B cell (primary cell): ENCODE data around the gene BICRAL. TPM values are rescaled to one million over a fixed set of nuclear protein-coding genes. Genes with fewer than 3 reads are reported as not detected.

Experiments
- ATAC-seq: fragments of 200-7000 bp; cut with Tn5 transposase; one replicate; pipeline ENCODE4 v1.10.0; 2021; ENCODE audit warnings: low read depth, mild to moderate bottlenecking, moderate number of reproducible peaks, moderate library complexity
- CTCF ChIA-PET: fragments of 350-600 bp; sonication (Branson Sonifier 250); formaldehyde crosslinking; loops from one replicate; lab custom pipeline; 2021; ENCODE audit warnings: antibody characterized with exemption, inconsistent platforms; lab: Charles Lee
- POLR2A ChIA-PET: fragments of 350-600 bp; sonication (Branson Sonifier 250); formaldehyde crosslinking; loops from one replicate; lab custom pipeline; 2021; ENCODE audit warnings: antibody characterized with exemption; lab: Charles Lee
- DNase-seq: peaks from one replicate; pipeline ENCODE4 v3.0.0; 2013
- H2AFZ ChIP-seq: 2 replicates; pipeline ENCODE4 v1.6.1; 2012; ENCODE audit warnings: mild to moderate bottlenecking, low read depth, low read length; ENCODE audit not compliant: insufficient read depth, poor library complexity, severe bottlenecking
- H3K27ac ChIP-seq, 2 donors: 1 replicate in 1 of 2; 2 replicates in 1 of 2; pipeline ENCODE4 v1.5.1; 2012 to 2013; ENCODE audit warnings: low read length in 2 of 2, mild to moderate bottlenecking in 2 of 2, moderate library complexity in 1 of 2
- H3K27me3 ChIP-seq, 4 experiments: fragments of 200-600 bp in 1 of 4; sonication (generic) in 1 of 4; replicated peaks in 1 of 4; 1 replicate in 2 of 4; 2 replicates in 2 of 4; pipeline versions ENCODE4 v1.6.1 to v1.7.0; 2013 to 2016; ENCODE audit warnings: low read length in 3 of 4, mild to moderate bottlenecking in 2 of 4, mixed read lengths in 1 of 4, moderate library complexity in 1 of 4; ENCODE audit not compliant: insufficient read depth in 4 of 4, control insufficient read depth in 3 of 4; ENCODE audit errors: control extremely low read depth in 1 of 4
- H3K36me3 ChIP-seq, 2 experiments: replicated peaks in 1 of 2; 1 replicate in 1 of 2; 2 replicates in 1 of 2; pipeline versions ENCODE4 v1.6.1 to v1.7.1; 2013; ENCODE audit warnings: low read length in 1 of 2; ENCODE audit not compliant: insufficient read depth in 2 of 2, control insufficient read depth in 1 of 2; ENCODE audit errors: control extremely low read depth in 1 of 2, extremely low read depth in 1 of 2
- H3K4me1 ChIP-seq, 2 donors: fragments of 200-600 bp in 1 of 2; sonication (generic) in 1 of 2; 1 replicate in 1 of 2; 2 replicates in 1 of 2; pipeline versions ENCODE4 v1.5.1 to v1.6.1; 2013 to 2017; ENCODE audit warnings: low read length in 2 of 2; ENCODE audit not compliant: control insufficient read depth in 2 of 2, insufficient read depth in 2 of 2
- H3K4me2 ChIP-seq: replicated peaks from 2 replicates; pipeline ENCODE3; 2012; ENCODE audit warnings: mild to moderate bottlenecking, low read depth, low read length; ENCODE audit not compliant: poor library complexity, severe bottlenecking
- H3K4me3 ChIP-seq, 5 experiments: fragments of 200-600 bp in 1 of 5; sonication (generic) in 1 of 5; 1 replicate in 3 of 5; 2 replicates in 2 of 5; pipeline versions ENCODE4 v1.5.1 to v1.7.0; 2011 to 2016; ENCODE audit warnings: low read length in 4 of 5, mild to moderate bottlenecking in 4 of 5, low read depth in 2 of 5, control low read depth in 1 of 5, moderate library complexity in 1 of 5; ENCODE audit not compliant: insufficient read depth in 1 of 5; ENCODE audit errors: control extremely low read depth in 1 of 5, extremely low read depth in 1 of 5
- H3K79me2 ChIP-seq: fragments of 200-600 bp; sonication (generic); one replicate; pipeline ENCODE4 v1.6.0; 2016; ENCODE audit warnings: low read length; ENCODE audit not compliant: control insufficient read depth, insufficient read depth
- H3K9ac ChIP-seq: fragments of 200-600 bp; sonication (generic); 2 replicates; pipeline ENCODE4 v1.6.1; 2017; ENCODE audit warnings: mild to moderate bottlenecking, low read length, moderate library complexity
- H3K9me3 ChIP-seq, 3 donors: one replicate each; pipeline versions ENCODE4 v1.6.1 to v1.7.1; 2013; ENCODE audit warnings: low read length in 2 of 3; ENCODE audit not compliant: control insufficient read depth in 2 of 3, insufficient read depth in 1 of 3; ENCODE audit errors: control extremely low read depth in 1 of 3
- H4K20me1 ChIP-seq: 2 replicates; pipeline ENCODE4 v1.6.0; 2012; ENCODE audit warnings: mild to moderate bottlenecking, low read length; ENCODE audit not compliant: insufficient read depth, control insufficient read depth, poor library complexity, severe bottlenecking
- H3K27ac Mint-ChIP-seq: one replicate; pipeline ENCODE4 v1.8.0; 2021; ENCODE audit warnings: mixed read lengths
- H3K27me3 Mint-ChIP-seq: one replicate; pipeline ENCODE4 v1.8.0; 2021; ENCODE audit warnings: mixed read lengths
- H3K4me1 Mint-ChIP-seq: one replicate; pipeline ENCODE4 v1.8.0; 2021; ENCODE audit warnings: mixed read lengths
- H3K4me3 Mint-ChIP-seq: one replicate; pipeline ENCODE4 v1.8.0; 2021; ENCODE audit warnings: mixed read lengths
- H3K9me3 Mint-ChIP-seq: one replicate; pipeline ENCODE4 v1.8.0; 2022; ENCODE audit warnings: mixed read lengths; ENCODE audit not compliant: insufficient read depth
- EZH2 ChIP-seq: IDR thresholded peaks from 2 replicates; pipeline ENCODE4 v1.6.1; 2012; ENCODE audit warnings: borderline replicate concordance, low read depth, mild to moderate bottlenecking, moderate library complexity, low read length; ENCODE audit not compliant: insufficient read depth, poor library complexity, severe bottlenecking
- WGBS: methylation state at CpG from one replicate; pipeline ENCODE4 v1.1.5; 2013; ENCODE audit warnings: missing lambda C conversion rate; ENCODE audit not compliant: insufficient coverage; 5-methylcytosine and 5-hydroxymethylcytosine counted together
- intact Hi-C: fragments of 100-400 bp; cut with micrococcal nuclease; formaldehyde crosslinking; loops from one replicate; pipeline ENCODE4 v1.10.0; 2022
- polyA plus RNA-seq: library from polyadenylated mRNA; depleted of rRNA; stranded (reverse); fragments of >200 nt; gene quantifications from 2 replicates; pipeline ENCODE4 v1.2.3, GENCODE V29; 2012
- total RNA-seq, 2 donors: library from RNA; stranded (reverse); fragments of 120-200 nt in 1 of 2; gene quantifications; 1 replicate in 1 of 2; 2 replicates in 1 of 2; pipeline versions ENCODE4 v1.2.3 to v1.2.4, GENCODE V29; 2013 to 2022
- TF ChIP-seq, protein P1 (sequence below): fragments of 200-600 bp; IDR thresholded peaks from one replicate; pipeline ENCODE4 v1.8.0; 2022; ENCODE audit warnings: antibody characterized with exemption, mild to moderate bottlenecking

BICRAL gene
- total and polyA plus RNA-seq, 2 donors (not counting 1 experiment from before 2014, with no cell fraction given): 17.5 to 34.1 TPM

DNA sequence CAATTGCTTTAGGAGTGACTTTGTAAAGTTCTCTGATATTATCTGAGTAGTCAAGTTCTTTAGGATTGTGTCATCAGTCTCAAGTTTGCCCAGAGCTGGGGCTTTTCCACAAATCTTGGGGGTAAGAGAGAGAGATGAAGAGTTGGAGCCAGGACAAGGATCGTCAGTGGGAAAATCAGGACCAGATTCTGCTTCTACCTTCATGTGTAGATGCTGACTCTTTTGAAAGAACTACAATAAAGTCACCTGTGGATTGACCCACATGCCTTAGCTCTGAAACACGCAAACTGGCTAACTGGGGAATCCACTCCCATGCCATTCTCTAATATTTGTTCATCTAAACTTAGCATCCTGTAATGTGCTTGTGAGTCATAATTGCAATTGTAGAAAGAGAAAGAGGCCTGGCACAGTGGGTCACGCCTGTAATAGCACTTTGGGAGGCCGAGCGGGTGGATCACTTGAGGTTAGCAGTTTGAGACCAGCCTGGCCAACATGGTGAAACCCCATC, 15.6 kb upstream of the BICRAL start:
- intact Hi-C loops: no loop called here
- TF ChIP-seq EZH2: no peak
- TF ChIP-seq, protein P1, sequence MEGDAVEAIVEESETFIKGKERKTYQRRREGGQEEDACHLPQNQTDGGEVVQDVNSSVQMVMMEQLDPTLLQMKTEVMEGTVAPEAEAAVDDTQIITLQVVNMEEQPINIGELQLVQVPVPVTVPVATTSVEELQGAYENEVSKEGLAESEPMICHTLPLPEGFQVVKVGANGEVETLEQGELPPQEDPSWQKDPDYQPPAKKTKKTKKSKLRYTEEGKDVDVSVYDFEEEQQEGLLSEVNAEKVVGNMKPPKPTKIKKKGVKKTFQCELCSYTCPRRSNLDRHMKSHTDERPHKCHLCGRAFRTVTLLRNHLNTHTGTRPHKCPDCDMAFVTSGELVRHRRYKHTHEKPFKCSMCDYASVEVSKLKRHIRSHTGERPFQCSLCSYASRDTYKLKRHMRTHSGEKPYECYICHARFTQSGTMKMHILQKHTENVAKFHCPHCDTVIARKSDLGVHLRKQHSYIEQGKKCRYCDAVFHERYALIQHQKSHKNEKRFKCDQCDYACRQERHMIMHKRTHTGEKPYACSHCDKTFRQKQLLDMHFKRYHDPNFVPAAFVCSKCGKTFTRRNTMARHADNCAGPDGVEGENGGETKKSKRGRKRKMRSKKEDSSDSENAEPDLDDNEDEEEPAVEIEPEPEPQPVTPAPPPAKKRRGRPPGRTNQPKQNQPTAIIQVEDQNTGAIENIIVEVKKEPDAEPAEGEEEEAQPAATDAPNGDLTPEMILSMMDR: no peak
- no peak overlapping the region for H3K27ac Mint-ChIP-seq
- POLR2A ChIA-PET: no interaction called here
- peaks cover 10% of the 10 kb centered on the region for H3K79me2 ChIP-seq
- peaks cover 5 to 8% of the 10 kb centered on the region in 2 donors for H3K4me1 ChIP-seq
- DNase-seq (no peak), ATAC-seq (no peak)
- H3K27ac ChIP-seq: no peak overlapping the region
- CTCF ChIA-PET: no interaction called here
- H3K9me3 Mint-ChIP-seq: no peaks in the 10 kb centered on the region
- no peak overlapping the region for H3K4me3 Mint-ChIP-seq
- no peaks in the 10 kb centered on the region for H3K9me3 ChIP-seq
- H4K20me1 ChIP-seq: no peaks in the 10 kb centered on the region
- 90% methylated on average over 2 of the region's 5 CpGs for WGBS
- H3K36me3 ChIP-seq: peaks cover 2 to 5% of the 10 kb centered on the region in 2 experiments
- no peaks in the 10 kb centered on the region for H3K27me3 ChIP-seq
- H3K4me2 ChIP-seq: no peak overlapping the region
- peaks cover 12% of the 10 kb centered on the region for H3K4me1 Mint-ChIP-seq
- H3K27me3 Mint-ChIP-seq: no peaks in the 10 kb centered on the region
- no peak overlapping the region for H2AFZ ChIP-seq
- H3K4me3 ChIP-seq: no peak overlapping the region
- H3K9ac ChIP-seq: no peak overlapping the region

DNA sequence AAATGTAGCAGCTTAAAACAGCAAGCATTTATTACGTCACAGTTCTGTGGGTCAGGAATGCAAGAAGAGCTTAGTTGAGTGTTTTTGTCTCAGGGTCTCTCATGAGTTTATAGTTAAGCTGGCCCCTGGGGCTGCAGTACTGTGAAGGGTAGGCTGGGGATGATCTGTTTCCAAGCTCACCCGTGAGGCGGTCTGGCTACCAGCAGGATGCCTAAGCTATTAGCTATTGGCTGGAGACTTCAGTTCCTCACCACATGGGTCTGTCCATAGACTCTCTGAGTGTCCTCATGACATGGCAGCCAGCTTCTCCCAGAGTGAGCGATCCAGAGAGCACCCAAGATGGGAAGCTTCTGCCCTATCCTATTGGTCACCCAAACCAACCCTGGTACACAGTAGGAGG, 12.8 kb upstream of the BICRAL start:
- ChIA-PET POLR2A (interaction anchor here (0.5 to 7.2 kb wide), 3 partner anchors 15 to 26 kb away, joined by 5 to 198 read pairs (median 118); partner anchors contain the start of genes BICRAL and TBCC), CTCF (interaction anchor here (1.1 to 3.1 kb wide), 3 partner anchors 14 to 39 kb away, joined by 3 to 16 read pairs (median 4); partner anchors contain the start of gene BICRAL)
- ATAC-seq (no peak), DNase-seq (no peak)
- Histone ChIP-seq H3K9me3 (no peaks in the 10 kb centered on the region), H3K4me3 (no peak overlapping the region), H4K20me1 (no peaks in the 10 kb centered on the region), H3K27me3 (no peaks in the 10 kb centered on the region), H3K4me1 (peaks cover 21 to 26% of the 10 kb centered on the region in 2 donors), H3K9ac (no peak overlapping the region), H3K27ac (peak overlapping the region in 1 of 2 donors; percentile 54), H3K4me2 (no peak overlapping the region), H2AFZ (no peak overlapping the region), H3K79me2 (peaks cover 31% of the 10 kb centered on the region), H3K36me3 (peaks cover 2 to 5% of the 10 kb centered on the region in 2 experiments)
- intact Hi-C loops: no loop called here
- Mint-ChIP-seq H3K4me3 (no peak overlapping the region), H3K4me1 (peaks cover 31% of the 10 kb centered on the region), H3K27me3 (no peaks in the 10 kb centered on the region), H3K27ac (peak overlapping the region; percentile 86), H3K9me3 (no peaks in the 10 kb centered on the region)
- TF ChIP-seq, protein P1: no peak
- no peak for TF ChIP-seq EZH2
- 73% methylated on average over 2 of the region's 4 CpGs for WGBS
